CD4-positive, alpha-beta T cell treated with Interleukin-1 beta for 1 hour (primary cell): ENCODE measurements around the gene CASP14.
"Not testable (repeated sequence)": the region's sequence is repeated elsewhere in the genome, so short reads cannot be mapped to it uniquely, and the experiment has no call there.

ENCODE experiments used
- DNase-seq, 2 donors: peaks; one replicate each; pipeline ENCODE4 v3.0.0-alpha.2; 2020 to 2022

CASP14 gene, protein sequence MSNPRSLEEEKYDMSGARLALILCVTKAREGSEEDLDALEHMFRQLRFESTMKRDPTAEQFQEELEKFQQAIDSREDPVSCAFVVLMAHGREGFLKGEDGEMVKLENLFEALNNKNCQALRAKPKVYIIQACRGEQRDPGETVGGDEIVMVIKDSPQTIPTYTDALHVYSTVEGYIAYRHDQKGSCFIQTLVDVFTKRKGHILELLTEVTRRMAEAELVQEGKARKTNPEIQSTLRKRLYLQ

GRCh38 chr19:15048885-15049541 lies at the start of gene CASP14:
Gene CASP14, plus strand, starts transcription at chr19:15049480. Its CDS starts 2,772 bp downstream, at chr19:15052252.
- DNase-seq: no peak

GRCh38 chr19:15008308-15008707 lies 41.0 kb upstream of the CASP14 start:
- DNase-seq: no peak

GRCh38 chr19:15010501-15011300 lies 38.6 kb upstream of the CASP14 start:
- no peak for DNase-seq

DNA sequence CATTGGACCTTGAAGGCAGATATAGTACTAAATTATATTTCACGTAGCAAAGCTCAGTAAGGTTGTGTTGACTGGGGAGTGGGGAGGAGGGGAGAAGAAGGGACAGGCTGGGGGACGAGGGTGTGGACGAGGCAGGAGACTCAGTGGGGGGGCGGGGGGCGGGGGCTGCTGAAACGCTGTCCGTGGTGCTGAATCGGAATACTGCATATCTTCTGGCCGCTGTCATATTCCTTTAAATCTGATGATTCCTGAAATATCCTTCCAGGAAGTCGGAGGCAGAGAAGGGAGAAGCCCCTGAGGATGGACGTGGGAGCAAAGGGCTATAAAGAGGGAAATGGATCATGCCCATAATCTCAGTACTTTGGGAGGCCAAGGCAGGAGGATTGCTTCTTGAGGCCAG lies 34.7 kb upstream of the CASP14 start:
- no peak for DNase-seq

DNA sequence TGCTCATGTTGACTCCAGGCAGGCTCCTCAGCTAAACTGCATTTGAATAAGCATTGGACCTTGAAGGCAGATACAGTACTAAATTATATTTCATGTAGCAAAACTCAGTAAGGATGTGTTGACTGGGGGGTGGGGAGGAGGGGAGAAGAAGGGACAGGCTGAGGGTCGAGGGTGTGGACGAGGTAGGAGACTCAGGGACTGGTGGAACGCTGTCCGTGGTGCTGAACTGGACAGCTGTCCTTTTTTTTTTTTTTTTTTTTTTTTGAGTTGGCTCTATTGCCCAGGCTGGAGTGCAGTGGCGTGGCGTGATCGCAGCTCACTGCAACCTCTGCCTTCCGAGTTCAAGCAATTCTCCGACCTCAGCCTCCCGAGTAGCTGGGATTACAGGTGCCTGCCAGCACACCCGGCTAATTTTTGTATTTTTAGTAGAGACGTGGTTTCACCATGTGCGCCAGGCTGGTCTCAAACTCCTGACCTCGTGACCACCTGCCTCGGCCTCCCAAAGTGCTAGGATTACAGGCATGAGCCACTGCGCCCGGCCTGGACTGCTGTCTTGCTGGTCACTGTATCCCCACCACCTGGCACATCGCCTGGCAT lies 33.2 kb upstream of the CASP14 start:
- DNase-seq: no peak

GRCh38 chr19:15018836-15019235 lies 30.4 kb upstream of the CASP14 start:
- not testable (repeated sequence) for DNase-seq

- no peak for DNase-seq
Observed at GRCh38 chr19:15021286-15022007, 27.8 kb upstream of the CASP14 start.

- DNase-seq: no peak
Observed at GRCh38 chr19:15022752-15023151, 26.5 kb upstream of the CASP14 start.

DNA sequence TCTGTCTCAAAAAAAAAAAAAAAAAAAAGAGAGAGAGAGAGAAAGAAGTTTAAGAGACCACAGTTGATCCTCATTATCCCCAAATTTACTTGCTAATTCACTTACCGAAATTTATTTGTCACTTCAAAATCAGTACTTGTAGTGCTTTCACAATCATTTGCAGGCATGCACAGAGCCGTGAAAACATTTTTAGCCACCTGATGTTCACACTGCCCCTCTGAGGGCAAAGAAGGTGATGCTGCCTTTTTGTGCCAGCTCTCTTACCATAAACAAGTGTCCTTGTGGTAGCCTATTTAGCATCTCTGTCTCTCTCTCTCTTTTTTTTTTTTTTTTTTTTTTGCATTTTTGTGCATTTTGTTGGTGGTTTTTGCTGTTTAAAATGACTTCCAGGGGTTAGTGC lies 24.1 kb upstream of the CASP14 start:
- peak; percentile 1 to 3 for DNase-seq

- DNase-seq: no peak
Observed at GRCh38 chr19:15028490-15028889, 20.8 kb upstream of the CASP14 start.

GRCh38 chr19:15031675-15032074 lies 17.6 kb upstream of the CASP14 start:
- no peak for DNase-seq

DNA sequence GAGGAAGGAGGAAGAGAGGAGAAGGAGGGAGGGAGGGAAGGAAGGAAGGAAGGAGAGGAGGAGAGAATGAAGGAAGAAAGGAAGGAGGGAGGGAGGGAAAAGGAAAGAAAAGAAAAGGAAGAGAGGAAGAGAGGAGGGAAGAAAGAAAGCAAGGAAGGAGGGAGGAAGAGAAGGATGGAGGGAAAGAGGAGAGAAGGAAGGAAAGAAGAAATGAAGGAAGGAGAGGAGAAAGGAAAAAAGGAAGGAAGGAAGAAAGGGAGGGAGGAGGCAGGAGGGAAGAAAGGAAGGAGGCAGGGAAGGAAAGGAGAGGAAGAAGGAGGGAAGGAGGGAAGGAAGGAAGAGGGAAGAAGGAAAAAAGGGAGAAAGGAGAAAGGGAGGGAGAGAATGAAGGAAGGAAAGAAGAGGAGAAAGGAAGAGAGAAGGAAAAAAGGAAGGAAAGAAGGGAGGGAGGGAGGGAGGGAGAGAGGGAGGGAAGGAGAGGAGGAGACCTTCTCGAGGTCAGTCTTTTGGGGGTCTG lies 13.4 kb upstream of the CASP14 start:
- DNase-seq: no peak

- DNase-seq: no peak
Observed at GRCh38 chr19:15037586-15037985, 11.7 kb upstream of the CASP14 start.

DNA sequence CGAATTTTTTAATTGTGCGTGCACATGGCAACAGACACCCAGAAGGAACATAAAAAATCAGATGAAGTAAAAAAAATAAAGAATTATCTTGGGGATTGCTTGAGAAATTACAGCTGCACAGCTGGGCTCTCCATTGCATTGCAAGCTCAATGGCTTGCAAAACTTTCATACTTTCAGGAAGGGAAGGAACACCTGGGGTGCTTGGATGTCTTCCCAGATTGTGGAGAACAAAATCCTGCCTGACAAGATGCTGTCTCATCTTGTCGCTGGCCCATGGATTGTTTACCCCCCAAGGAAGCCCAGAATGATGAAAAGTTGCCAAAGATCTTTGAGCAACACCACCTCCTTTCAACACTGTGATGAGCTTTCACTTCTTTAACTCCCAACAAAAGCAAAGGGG lies 11.0 kb upstream of the CASP14 start:
- DNase-seq: no peak

DNA sequence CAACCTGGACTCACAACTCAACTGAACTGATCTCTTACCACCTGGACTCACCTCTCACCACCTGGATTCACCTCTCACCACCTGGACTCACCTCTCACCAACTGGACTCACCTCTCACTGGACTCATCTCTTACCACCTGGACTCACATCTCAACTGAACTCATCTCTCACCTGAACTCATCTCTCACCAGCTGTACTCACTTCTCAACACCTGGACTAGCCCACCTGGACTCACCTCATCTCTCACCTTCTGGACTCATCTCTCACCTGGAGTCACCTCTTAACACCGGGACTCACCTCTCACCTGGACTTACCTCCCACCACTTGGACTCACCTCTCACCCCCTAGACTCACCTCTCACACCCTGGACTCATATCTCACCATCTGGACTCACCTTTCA lies 7.3 kb upstream of the CASP14 start:
- no peak for DNase-seq

DNA sequence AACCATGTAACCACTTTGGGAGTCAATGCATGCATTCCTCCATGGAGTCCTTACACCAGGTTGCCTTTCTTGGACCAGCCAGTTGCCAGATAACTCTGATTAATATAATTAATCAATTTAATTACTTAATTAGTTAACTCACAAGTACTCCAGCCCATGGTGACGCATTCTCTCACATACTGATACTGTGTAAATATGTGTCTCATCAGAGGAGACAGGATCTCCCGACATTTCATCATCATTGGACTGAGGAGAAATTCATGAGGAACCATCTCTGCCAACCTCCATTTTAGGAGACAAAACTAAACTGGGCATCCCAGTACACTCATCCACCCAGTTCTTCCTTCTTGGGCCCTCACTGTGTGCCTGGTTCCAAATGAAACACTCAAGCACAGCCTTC lies 6.5 kb upstream of the CASP14 start:
- no peak for DNase-seq

GRCh38 chr19:15045506-15045905 lies 3.8 kb upstream of the CASP14 start:
- DNase-seq: no peak

DNA sequence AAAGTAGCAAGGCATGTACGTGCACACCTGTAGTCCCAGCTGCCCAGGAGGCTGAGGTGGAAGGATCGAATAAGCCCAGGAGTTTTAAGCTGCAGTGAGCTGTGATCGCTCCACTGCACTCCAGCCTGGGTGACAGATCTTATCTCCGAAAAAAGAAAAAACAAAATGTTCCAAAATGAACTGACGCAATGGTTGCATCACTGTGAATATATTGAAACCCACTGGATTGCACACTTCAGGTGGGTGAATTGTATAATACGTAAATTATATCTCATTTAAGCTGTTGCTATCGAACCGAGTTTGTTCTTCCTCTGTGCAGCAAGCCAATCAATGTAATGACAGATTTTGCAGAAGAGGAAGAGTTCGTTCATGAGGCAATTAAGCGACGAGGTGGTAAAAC lies 1.6 kb upstream of the CASP14 start:
- no peak for DNase-seq

DNA sequence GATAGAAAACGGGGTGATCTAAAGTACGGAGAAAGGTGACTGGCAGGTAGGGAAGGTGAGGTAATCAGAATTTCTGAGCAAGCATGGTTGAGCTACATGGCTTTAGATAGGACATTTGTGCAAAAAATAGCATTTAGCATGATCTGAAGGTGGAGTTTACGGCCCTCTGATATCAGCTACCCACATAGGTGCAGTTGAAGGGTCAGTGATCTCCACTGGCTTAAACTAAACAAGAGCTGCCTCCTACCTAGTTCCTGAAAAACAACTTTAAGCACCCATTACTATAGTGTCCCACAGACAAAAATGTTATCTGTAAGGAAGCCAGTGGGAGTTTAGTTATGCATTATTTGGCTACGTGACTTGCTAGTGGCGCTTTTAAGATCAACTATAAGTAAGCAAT lies 1.2 kb upstream of the CASP14 start:
- DNase-seq: no peak

DNA sequence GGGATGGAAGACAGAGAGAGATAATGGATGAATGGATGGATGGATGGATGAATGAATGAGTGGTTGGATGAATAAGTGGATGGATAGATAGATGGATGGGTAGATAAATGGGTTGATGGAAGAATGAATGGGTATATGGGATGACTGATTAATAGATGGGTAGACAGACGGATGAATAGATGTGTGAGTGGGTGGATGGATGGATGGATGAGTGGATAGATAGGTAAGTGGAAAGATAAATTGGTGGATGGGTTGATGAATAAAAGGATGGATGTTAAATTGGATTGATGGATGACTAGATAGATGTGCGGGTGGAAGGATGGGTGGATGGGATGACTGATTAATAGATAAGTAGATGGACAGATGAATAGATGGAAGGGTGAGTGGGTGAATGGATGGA lies 1.4 kb downstream of the CASP14 start:
- DNase-seq: no peak

DNA sequence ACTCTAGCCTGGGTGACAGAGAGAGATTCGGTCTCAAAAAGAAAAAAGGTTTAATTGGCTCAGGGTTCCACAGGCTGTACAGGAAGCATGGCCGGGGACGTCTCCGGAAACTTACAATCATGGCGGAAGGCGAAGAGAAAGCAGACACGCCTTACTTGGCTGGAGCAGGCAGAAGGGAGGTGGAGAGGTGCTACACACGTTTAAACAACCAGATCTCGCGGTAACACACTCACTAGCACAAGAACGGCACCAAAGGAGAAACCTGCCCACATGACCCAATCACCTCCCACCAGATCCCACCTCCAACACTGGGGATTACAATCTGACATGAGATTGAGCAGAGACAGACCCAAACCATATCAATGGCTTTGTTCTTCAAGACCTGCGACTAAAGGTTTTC lies 12.8 kb downstream of the CASP14 start:
- no peak for DNase-seq

DNA sequence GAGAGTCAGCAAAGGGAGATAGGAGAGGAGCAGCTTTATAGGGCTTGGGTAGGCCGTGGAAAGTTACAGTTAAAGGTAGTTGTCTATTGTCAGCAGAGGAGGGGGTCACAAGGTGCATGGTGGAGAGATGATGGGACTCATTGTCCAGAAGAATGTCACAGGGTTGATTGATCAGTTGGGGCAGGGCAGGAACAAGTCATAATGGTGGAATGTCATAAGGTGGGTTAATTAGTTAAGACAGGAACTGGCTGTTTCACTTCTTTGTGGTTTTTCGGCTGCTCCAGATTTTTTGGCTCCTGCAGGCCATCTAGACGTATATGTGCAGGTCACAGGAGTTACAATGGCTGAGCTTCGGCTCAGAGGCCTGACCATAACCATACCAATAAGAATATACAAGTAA lies 21.1 kb downstream of the CASP14 start:
- not testable (repeated sequence) for DNase-seq
